ENCODE data around the gene DPEP2.

GRCh38 chr16:67966549-67967182 is 32.6 kb downstream of the DPEP2 start:
- TF ChIP-seq CTCF (IDR thresholded peaks at IDR 0.05; ENCODE audit: low read length) = no peak
- TF ChIP-seq EZH2 (IDR thresholded peaks at IDR 0.05; ENCODE audit: borderline replicate concordance, low read length) = no peak
